Hepatocyte (in vitro differentiated cells): ENCODE measurements around the gene ANKRD12.

Experiments
- CTCF ChIP-seq: fragments of 200-600 bp; sonication (generic); IDR thresholded peaks from 2 replicates; pipeline ENCODE4 v1.5.1; 2016; ENCODE audit warnings: antibody characterized with exemption, mild to moderate bottlenecking; ENCODE audit not compliant: poor library complexity
- EZH2 ChIP-seq: fragments of 200-600 bp; sonication (generic); IDR thresholded peaks from 2 replicates; pipeline ENCODE4 v1.6.1; 2016; ENCODE audit warnings: antibody characterized with exemption, mild to moderate bottlenecking, borderline replicate concordance
- EZH2phosphoT487 ChIP-seq: fragments of 200-600 bp; sonication (generic); IDR thresholded peaks from one replicate; pipeline ENCODE4 v1.6.1; 2018; ENCODE audit warnings: antibody characterized with exemption, mild to moderate bottlenecking, low read depth, moderate library complexity; ENCODE audit not compliant: unreplicated experiment, severe bottlenecking

GRCh38 chr18:9148203-9148552 is 11.6 kb downstream of the ANKRD12 start:
- TF ChIP-seq CTCF (no peak), EZH2phosphoT487 (no peak), EZH2 (no peak)
